ENCODE data around the gene SLC25A5.
"Not testable (repeated sequence)": the region's sequence is repeated elsewhere in the genome, so short reads cannot be mapped to it uniquely, and the experiment has no call there.

SLC25A5 gene

DNA sequence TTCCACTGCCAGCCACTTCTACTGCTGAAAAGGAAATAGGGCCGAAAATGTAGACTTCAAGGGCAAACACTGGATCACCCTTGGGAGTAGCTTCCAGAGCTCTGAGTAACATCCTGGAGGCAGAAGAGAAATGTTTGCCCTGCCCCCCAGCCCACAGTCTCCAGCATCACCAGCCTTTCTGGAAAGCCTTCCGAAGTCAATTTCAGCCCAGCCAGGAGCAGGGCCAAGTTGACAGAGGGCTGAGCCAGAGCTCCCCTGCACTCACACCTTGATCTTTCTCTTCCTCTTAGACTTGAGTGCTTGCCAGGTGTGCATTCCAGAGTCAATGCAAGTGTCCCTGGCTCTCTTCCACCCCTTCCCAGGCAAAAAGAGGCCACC, 35.2 kb downstream of the SLC25A5 start:
- TF ChIP-seq Cebpa-rat (IDR thresholded peaks at IDR 0.05): no peak
- H3K36me3 ChIP-seq: no peaks in the 10 kb centered on the region
- H4K20me1 ChIP-seq: no peaks in the 10 kb centered on the region
- no peaks in the 10 kb centered on the region for H3K27me3 ChIP-seq
- no peaks in the 10 kb centered on the region for H3K9me3 ChIP-seq
- no peak overlapping the region for H3K9ac ChIP-seq
- no peaks in the 10 kb centered on the region for H3K4me1 ChIP-seq
- H3K27ac ChIP-seq: no peak overlapping the region
- H3K4me2 ChIP-seq: no peak overlapping the region
- H3K4me3 ChIP-seq: no peak overlapping the region

GRCh38 chrX:119505145-119505544, 36.9 kb downstream of the SLC25A5 start:
- not testable (repeated sequence) for H3K4me3 ChIP-seq, H3K9ac ChIP-seq, H3K4me2 ChIP-seq, H3K36me3 ChIP-seq, H3K27me3 ChIP-seq, H3K4me1 ChIP-seq, H3K9me3 ChIP-seq, H4K20me1 ChIP-seq, H3K27ac ChIP-seq

DNA sequence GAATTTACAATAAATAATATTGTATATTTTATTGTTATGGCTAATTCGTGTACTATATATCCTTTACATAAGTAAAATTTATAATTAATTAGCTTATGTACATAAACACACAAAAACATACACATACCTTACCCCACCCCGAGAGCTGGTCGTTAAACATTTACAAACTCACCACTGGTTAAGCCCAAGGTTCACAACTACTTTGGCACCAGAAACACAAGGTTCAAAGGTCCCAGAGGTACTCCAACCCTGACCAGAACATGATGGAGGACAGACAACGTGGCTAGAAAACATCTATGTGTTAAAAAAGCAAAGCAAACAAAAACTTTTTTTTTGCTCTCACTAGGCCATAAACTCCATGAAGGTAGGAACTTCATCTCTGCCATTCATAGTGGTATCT, 37.7 kb downstream of the SLC25A5 start:
- no peaks in the 10 kb centered on the region for H4K20me1 ChIP-seq
- no peak overlapping the region for H3K4me2 ChIP-seq
- TF ChIP-seq Cebpa-rat (IDR thresholded peaks at IDR 0.05): no peak

DNA sequence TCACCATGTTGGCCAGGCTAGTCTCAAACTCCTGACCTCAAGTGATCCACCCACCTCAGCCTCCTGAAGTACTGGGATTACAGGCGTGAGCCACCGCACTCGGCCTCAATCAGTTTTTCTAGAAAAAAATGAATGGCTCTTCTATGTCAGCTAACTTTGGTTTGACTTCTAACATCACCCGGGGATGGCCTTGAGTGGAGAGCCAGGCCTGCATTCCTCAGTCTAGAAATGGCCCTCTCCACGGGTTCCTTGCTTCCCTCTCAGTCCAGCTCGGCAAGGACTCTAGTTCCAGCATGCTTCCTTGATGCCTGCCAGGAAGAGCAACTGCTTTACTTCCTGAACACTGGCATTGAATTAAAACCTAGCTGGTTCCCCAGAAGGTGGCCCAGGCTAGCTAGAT, 39.0 kb downstream of the SLC25A5 start:
- no peak for TF ChIP-seq Cebpa-rat (IDR thresholded peaks at IDR 0.05)
- Histone ChIP-seq H3K9me3 (no peaks in the 10 kb centered on the region), H4K20me1 (no peaks in the 10 kb centered on the region), H3K36me3 (no peaks in the 10 kb centered on the region), H3K27me3 (no peaks in the 10 kb centered on the region), H3K4me3 (no peak overlapping the region), H3K9ac (no peak overlapping the region), H3K4me1 (peaks cover 6% of the 10 kb centered on the region), H3K27ac (no peak overlapping the region), H3K4me2 (no peak overlapping the region)

More for the DNA sequence above, 37.7 kb downstream of the SLC25A5 start:
- Histone ChIP-seq H3K4me3 (no peak overlapping the region), H3K9me3 (no peaks in the 10 kb centered on the region), H3K9ac (no peak overlapping the region), H3K36me3 (no peaks in the 10 kb centered on the region), H3K4me1 (no peaks in the 10 kb centered on the region), H3K27me3 (no peaks in the 10 kb centered on the region), H3K27ac (no peak overlapping the region)

DNA sequence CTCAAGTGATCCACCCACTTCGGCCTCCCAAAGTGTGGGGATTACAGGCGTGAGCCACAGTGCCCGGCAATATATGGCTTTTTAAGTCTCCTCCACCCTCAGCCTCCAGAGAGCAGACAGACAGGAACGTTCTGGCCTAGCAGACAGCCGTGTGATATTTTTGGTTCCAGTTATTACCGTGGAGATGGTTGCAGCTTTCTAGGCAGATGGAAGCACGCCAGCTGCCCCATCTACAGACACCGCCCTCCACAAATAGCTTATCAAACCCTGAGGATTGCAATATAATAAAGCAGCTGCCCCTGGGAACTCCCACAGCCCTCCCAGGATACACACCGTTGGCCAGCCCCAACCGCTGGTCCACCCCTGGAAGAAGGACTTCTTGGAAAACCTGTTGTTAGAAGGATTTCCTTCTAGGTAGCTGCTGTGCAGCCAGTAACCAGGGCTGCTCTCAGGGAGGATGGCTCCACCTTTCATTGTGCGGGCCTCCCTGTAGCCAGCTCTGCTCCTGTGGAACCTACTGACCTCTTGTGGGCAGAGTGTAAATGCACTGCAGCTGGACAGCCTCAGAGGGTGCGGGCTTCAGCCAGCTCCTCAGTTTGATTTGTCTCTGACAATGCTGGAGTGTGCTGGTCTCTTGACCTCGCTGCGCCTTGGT, 44.0 kb downstream of the SLC25A5 start:
- Histone ChIP-seq H3K27ac (0 out of 2 replicates have a peak overlapping the region, but pooled peaks have one; percentile 51), H3K4me2 (peak overlapping the region; percentile 71), H3K27me3 (no peaks in the 10 kb centered on the region), H3K9ac (no peak overlapping the region), H4K20me1 (no peaks in the 10 kb centered on the region), H3K36me3 (no peaks in the 10 kb centered on the region), H3K9me3 (no peaks in the 10 kb centered on the region), H3K4me1 (peaks cover 9% of the 10 kb centered on the region), H3K4me3 (no peak overlapping the region)
- TF ChIP-seq Cebpa-rat (IDR thresholded peaks at IDR 0.05): no peak

DNA sequence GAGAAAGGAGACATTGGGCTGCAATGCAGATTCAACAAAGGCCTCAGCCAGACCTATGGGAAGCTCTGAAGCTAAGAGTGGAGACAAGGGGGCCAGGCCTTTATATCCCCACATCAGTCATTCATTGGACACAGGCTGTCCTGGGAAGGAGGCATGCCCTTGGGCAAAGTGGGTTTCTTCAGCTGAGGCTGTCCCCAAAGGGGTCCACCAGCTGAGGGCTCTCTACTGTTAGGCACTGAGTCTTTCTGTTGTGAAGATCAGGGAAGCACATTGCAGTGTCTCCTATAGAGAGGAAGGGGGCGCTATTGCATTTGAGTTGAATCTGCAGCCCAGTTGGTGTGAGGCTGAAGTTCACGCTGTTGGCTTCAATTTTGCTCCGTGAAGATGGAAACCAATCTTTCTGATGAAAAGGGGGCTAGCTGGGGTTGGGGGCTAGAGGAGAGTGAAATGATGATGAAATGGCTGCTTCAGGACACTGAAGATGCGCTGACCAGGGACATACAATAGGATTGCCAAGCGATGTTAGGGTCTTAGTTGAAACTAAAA, 48.0 kb downstream of the SLC25A5 start:
- no peaks in the 10 kb centered on the region for H3K9me3 ChIP-seq
- H3K27me3 ChIP-seq: no peaks in the 10 kb centered on the region
- no peak for TF ChIP-seq Cebpa-rat (IDR thresholded peaks at IDR 0.05)
- no peaks in the 10 kb centered on the region for H4K20me1 ChIP-seq
- no peak overlapping the region for H3K4me2 ChIP-seq
- H3K36me3 ChIP-seq: no peaks in the 10 kb centered on the region
- H3K4me3 ChIP-seq: no peak overlapping the region
- H3K27ac ChIP-seq: no peak overlapping the region
- peaks cover 21% of the 10 kb centered on the region for H3K4me1 ChIP-seq
- no peak overlapping the region for H3K9ac ChIP-seq

DNA sequence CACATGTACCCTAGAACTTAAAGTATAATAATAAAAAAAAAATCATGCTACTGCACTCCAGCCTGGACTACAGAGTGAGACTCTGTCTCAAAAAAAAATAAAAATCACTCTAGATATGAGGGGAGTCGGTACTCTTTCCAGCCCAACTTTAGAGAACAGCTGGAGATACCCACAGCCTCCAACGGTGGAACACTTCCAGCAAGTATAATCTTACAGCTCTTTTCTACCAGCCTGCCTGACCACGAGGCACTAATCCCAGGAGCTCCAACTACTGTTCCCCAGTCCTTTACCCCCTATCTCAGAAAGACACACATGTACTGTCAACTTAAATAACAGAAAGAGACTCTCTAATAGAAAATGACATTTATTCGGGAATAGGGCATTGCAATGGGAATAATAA, 50.1 kb downstream of the SLC25A5 start:
- no peaks in the 10 kb centered on the region for H3K9me3 ChIP-seq
- peaks cover 19% of the 10 kb centered on the region for H3K4me1 ChIP-seq
- no peak overlapping the region for H3K9ac ChIP-seq
- H3K4me3 ChIP-seq: no peak overlapping the region
- H3K36me3 ChIP-seq: no peaks in the 10 kb centered on the region
- no peak overlapping the region for H3K4me2 ChIP-seq
- H4K20me1 ChIP-seq: no peaks in the 10 kb centered on the region
- no peaks in the 10 kb centered on the region for H3K27me3 ChIP-seq
- no peak overlapping the region for H3K27ac ChIP-seq
- no peak for TF ChIP-seq Cebpa-rat (IDR thresholded peaks at IDR 0.05)
